ENCODE measurements around the gene PTGES3.

- TF ChIP-seq FEZF1 (tag by site-specific recombination; IDR thresholded peaks at IDR 0.05) (no peak), ZEB2 (tag by site-specific recombination; IDR thresholded peaks at IDR 0.05) (peak; percentile 91), CTCF (tag by site-specific recombination; IDR thresholded peaks at IDR 0.05) (0 out of 2 replicates have a peak, but pooled peaks have one; percentile 16), ZNF280D (tag by site-specific recombination; IDR thresholded peaks at IDR 0.05) (peak; percentile 40; the same call in 1 of the 2 replicates), TCF7L2 (IDR thresholded peaks at IDR 0.05; ENCODE audit: borderline replicate concordance, low read depth, low read length) (no peak), ZNF48 (tag by site-specific recombination; IDR thresholded peaks at IDR 0.05) (no peak), ZNF514 (tag by site-specific recombination; IDR thresholded peaks at IDR 0.05) (no peak), RBAK (tag by site-specific recombination; IDR thresholded peaks at IDR 0.05) (no peak), ZNF791 (tag by site-specific recombination; IDR thresholded peaks at IDR 0.05) (no peak), MYNN (tag by site-specific recombination; IDR thresholded peaks at IDR 0.05; ENCODE audit: borderline replicate concordance) (no peak; the same call in 1 of the 2 replicates)
These were observed 57.9 kb downstream of the PTGES3 start, which contains the start of gene BAZ2A for GRCh38 chr12:56630180-56630632.
